Measurements from ENCODE around the gene HEATR5A.

Gene HEATR5A

GRCh38 chr14:31440280-31440679, 19.9 kb upstream of the HEATR5A start:
- no peak for TF ChIP-seq TCF12 (IDR thresholded peaks at IDR 0.05; ENCODE audit: low read depth)
- TF ChIP-seq YY1 (IDR thresholded peaks at IDR 0.05; ENCODE audit: low read depth) = no peak
- no peak for TF ChIP-seq REST (IDR thresholded peaks at IDR 0.05; ENCODE audit: low read depth)
- TF ChIP-seq EGR1 (IDR thresholded peaks at IDR 0.05) = no peak
- TF ChIP-seq CEBPB (IDR thresholded peaks at IDR 0.05) = no peak
- no peak for TF ChIP-seq ZBTB7A (IDR thresholded peaks at IDR 0.05; ENCODE audit: low read depth)
- TF ChIP-seq FOXM1 (IDR thresholded peaks at IDR 0.05; ENCODE audit: borderline replicate concordance, low read depth) = no peak
- no peak for TF ChIP-seq TAF1 (IDR thresholded peaks at IDR 0.05; ENCODE audit: low read depth)
- TF ChIP-seq CREB1 (IDR thresholded peaks at IDR 0.05; ENCODE audit: low read depth) = no peak
- no peak for TF ChIP-seq MAX (IDR thresholded peaks at IDR 0.05)
- no peak for TF ChIP-seq RAD21 (IDR thresholded peaks at IDR 0.05; ENCODE audit: low read depth)
- no peak for TF ChIP-seq USF1 (IDR thresholded peaks at IDR 0.05)
- no peak for TF ChIP-seq TEAD4 (IDR thresholded peaks at IDR 0.05)
- no peak for TF ChIP-seq EP300 (IDR thresholded peaks at IDR 0.05; ENCODE audit: borderline replicate concordance)
- TF ChIP-seq NFIC (IDR thresholded peaks at IDR 0.05) = no peak

GRCh38 chr14:31439561-31439960, 19.2 kb upstream of the HEATR5A start:
- TF ChIP-seq CEBPB (IDR thresholded peaks at IDR 0.05) (no peak), CREB1 (IDR thresholded peaks at IDR 0.05; ENCODE audit: low read depth) (no peak), ZBTB7A (IDR thresholded peaks at IDR 0.05; ENCODE audit: low read depth) (no peak), TAF1 (IDR thresholded peaks at IDR 0.05; ENCODE audit: low read depth) (no peak), MAX (IDR thresholded peaks at IDR 0.05) (no peak), FOXM1 (IDR thresholded peaks at IDR 0.05; ENCODE audit: borderline replicate concordance, low read depth) (no peak), YY1 (IDR thresholded peaks at IDR 0.05; ENCODE audit: low read depth) (no peak), EP300 (IDR thresholded peaks at IDR 0.05; ENCODE audit: borderline replicate concordance) (no peak), NFIC (IDR thresholded peaks at IDR 0.05) (no peak), TEAD4 (IDR thresholded peaks at IDR 0.05) (no peak), TCF12 (IDR thresholded peaks at IDR 0.05; ENCODE audit: low read depth) (no peak), REST (IDR thresholded peaks at IDR 0.05; ENCODE audit: low read depth) (no peak), RAD21 (IDR thresholded peaks at IDR 0.05; ENCODE audit: low read depth) (no peak), EGR1 (IDR thresholded peaks at IDR 0.05) (no peak), USF1 (IDR thresholded peaks at IDR 0.05) (no peak)

GRCh38 chr14:31435276-31435675, 14.9 kb upstream of the HEATR5A start:
- TF ChIP-seq EGR1 (IDR thresholded peaks at IDR 0.05) (no peak), USF1 (IDR thresholded peaks at IDR 0.05) (no peak), YY1 (IDR thresholded peaks at IDR 0.05; ENCODE audit: low read depth) (no peak), MAX (IDR thresholded peaks at IDR 0.05) (no peak), TCF12 (IDR thresholded peaks at IDR 0.05; ENCODE audit: low read depth) (no peak), REST (IDR thresholded peaks at IDR 0.05; ENCODE audit: low read depth) (no peak), FOXM1 (IDR thresholded peaks at IDR 0.05; ENCODE audit: borderline replicate concordance, low read depth) (no peak), TEAD4 (IDR thresholded peaks at IDR 0.05) (no peak), ZBTB7A (IDR thresholded peaks at IDR 0.05; ENCODE audit: low read depth) (no peak), NFIC (IDR thresholded peaks at IDR 0.05) (no peak), CEBPB (IDR thresholded peaks at IDR 0.05) (no peak), RAD21 (IDR thresholded peaks at IDR 0.05; ENCODE audit: low read depth) (no peak), EP300 (IDR thresholded peaks at IDR 0.05; ENCODE audit: borderline replicate concordance) (no peak), CREB1 (IDR thresholded peaks at IDR 0.05; ENCODE audit: low read depth) (no peak), TAF1 (IDR thresholded peaks at IDR 0.05; ENCODE audit: low read depth) (no peak)

Measured in Ishikawa (cell line).